ENCODE results near the gene CPSF4L.

The CPSF4L gene

DNA sequence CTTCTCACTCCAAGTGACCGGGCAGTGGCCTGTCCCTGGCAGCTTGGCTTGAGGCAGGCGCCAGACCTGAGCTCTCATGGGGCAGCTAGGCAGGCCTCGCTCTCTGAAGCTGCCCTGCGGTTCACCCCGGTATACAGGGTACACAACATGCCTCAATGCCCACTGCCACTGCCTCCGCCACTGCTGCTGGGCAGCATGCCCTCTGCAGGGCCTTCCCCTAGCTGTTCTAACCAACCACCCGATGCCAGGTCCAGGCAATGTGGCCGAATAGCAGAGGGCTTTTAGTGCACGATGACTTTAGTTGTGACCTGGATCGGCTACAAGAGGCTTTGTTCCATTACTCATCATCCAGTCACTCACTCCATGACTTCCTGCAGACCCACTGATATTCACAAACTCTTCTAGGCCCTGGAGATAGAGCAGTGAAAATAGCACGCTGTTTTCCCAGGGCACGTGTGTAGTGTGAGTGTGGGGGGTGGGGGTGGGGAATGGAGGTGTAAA, 30.4 kb upstream of the CPSF4L start:
- peaks cover 13% of the 10 kb centered on the region for H3K4me1 ChIP-seq (ENCODE audit: low read length)
- no peak overlapping the region for H3K27ac ChIP-seq (ENCODE audit: low read length)
- H3K36me3 ChIP-seq (replicated peaks; ENCODE audit: low read depth, low read length) = no peaks in the 10 kb centered on the region
- H3K27me3 ChIP-seq (ENCODE audit: low read depth, low read length) = 0 out of 2 replicates have a peak, but pooled peaks cover 3% of the 10 kb centered on the region
- no peaks in the 10 kb centered on the region for H3K79me2 ChIP-seq (ENCODE audit: low read length)
- H3K4me2 ChIP-seq (ENCODE audit: low read length) = no peak overlapping the region
- no peaks in the 10 kb centered on the region for H4K20me1 ChIP-seq (ENCODE audit: insufficient read depth, low read length)
- no peaks in the 10 kb centered on the region for H3K9me3 ChIP-seq (ENCODE audit: insufficient read depth, low read length)
- TF ChIP-seq, protein P1, sequence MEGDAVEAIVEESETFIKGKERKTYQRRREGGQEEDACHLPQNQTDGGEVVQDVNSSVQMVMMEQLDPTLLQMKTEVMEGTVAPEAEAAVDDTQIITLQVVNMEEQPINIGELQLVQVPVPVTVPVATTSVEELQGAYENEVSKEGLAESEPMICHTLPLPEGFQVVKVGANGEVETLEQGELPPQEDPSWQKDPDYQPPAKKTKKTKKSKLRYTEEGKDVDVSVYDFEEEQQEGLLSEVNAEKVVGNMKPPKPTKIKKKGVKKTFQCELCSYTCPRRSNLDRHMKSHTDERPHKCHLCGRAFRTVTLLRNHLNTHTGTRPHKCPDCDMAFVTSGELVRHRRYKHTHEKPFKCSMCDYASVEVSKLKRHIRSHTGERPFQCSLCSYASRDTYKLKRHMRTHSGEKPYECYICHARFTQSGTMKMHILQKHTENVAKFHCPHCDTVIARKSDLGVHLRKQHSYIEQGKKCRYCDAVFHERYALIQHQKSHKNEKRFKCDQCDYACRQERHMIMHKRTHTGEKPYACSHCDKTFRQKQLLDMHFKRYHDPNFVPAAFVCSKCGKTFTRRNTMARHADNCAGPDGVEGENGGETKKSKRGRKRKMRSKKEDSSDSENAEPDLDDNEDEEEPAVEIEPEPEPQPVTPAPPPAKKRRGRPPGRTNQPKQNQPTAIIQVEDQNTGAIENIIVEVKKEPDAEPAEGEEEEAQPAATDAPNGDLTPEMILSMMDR (IDR thresholded peaks at IDR 0.05; ENCODE audit: low read depth, low read length) = no peak
- no peak for TF ChIP-seq EZH2phosphoT487 (IDR thresholded peaks at IDR 0.05; ENCODE audit: low read depth)
- no peak overlapping the region for H3K4me3 ChIP-seq (ENCODE audit: low read length)
- H2AFZ ChIP-seq (ENCODE audit: low read depth, low read length) = no peak overlapping the region
- no peak overlapping the region for H3K9ac ChIP-seq (ENCODE audit: low read length)

DNA sequence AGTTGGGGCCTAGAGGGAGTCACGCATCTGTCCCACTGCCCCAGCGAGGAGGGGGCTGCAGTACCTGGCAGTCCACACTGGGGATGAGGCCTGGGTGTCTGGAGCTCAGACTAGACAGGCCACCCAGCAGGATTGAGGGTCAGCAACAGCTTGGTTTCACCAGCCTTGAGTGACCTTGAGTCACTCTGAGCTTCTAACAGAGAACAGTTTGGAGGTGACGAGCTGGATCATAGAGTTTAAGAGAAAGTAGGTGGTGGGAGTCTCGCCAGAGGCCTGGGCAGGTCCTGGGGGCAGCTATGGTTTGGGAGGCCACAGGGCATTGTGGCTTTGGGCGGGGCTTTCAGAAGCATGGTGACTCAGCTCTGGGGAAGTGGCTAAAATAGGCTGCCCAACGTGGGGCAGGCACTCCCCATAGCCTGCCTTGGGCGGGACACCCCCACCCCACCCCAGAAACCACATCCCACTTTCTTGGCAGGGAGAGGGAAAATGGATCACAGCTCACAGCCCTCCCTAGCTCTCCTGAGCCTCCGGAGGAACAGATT, 29.7 kb upstream of the CPSF4L start:
- H4K20me1 ChIP-seq (ENCODE audit: insufficient read depth, low read length) = no peaks in the 10 kb centered on the region
- no peak overlapping the region for H3K9ac ChIP-seq (ENCODE audit: low read length)
- no peak overlapping the region for H3K27ac ChIP-seq (ENCODE audit: low read length)
- no peaks in the 10 kb centered on the region for H3K79me2 ChIP-seq (ENCODE audit: low read length)
- peaks cover 13% of the 10 kb centered on the region for H3K4me1 ChIP-seq (ENCODE audit: low read length)
- H2AFZ ChIP-seq (ENCODE audit: low read depth, low read length) = peak overlapping the region; percentile 29; the same call in 1 of the 2 replicates
- no peaks in the 10 kb centered on the region for H3K9me3 ChIP-seq (ENCODE audit: insufficient read depth, low read length)
- no peaks in the 10 kb centered on the region for H3K36me3 ChIP-seq (replicated peaks; ENCODE audit: low read depth, low read length)
- TF ChIP-seq, protein P1 (IDR thresholded peaks at IDR 0.05; ENCODE audit: low read depth, low read length) = no peak
- no peak for TF ChIP-seq EZH2phosphoT487 (IDR thresholded peaks at IDR 0.05; ENCODE audit: low read depth)
- H3K4me2 ChIP-seq (ENCODE audit: low read length) = peak overlapping the region; percentile 16
- H3K4me3 ChIP-seq (ENCODE audit: low read length) = no peak overlapping the region
- H3K27me3 ChIP-seq (ENCODE audit: low read depth, low read length) = 0 out of 2 replicates have a peak, but pooled peaks cover 3% of the 10 kb centered on the region

DNA sequence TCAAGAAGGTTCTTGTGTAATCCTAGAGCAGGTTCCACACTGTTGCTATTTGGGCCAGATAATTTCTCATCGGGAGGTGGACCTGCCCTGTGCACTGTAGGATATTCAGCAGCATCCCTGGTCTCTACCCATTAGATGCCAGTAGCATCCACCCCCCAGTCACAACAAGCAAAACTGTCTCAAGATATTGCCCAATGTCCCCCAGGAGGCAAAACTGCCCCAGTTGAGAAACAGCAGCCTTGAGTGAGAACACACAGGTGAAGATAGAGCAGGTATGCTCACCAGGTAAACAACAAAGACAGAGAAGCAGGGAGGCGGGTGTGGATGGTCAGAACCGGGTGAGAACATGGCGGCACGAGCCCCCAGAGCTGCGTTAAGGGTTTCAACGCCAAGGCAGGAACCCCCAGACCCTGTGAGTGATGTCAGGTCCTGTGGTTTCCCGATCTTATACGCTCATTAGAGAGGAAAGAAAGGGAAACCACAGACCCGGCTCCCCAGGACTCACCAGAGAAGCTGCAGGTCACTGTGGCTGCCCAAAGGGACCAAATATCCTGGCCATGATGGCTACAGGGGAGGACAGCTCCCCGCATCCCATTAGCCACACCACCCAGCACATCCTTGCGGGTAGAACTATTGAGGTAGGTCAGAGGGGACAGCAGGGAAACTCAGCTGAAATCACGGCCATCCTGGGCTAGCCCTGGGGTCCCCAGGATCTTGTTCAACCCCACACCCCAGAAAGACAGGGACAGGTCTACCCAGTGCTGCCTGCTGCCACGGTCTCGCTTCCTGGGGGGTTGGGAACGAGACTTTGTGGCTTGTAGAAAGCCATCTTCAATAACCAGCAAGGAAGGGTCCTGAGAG, 28.9 kb upstream of the CPSF4L start:
- Histone ChIP-seq H3K36me3 (replicated peaks; ENCODE audit: low read depth, low read length) (no peaks in the 10 kb centered on the region), H3K4me2 (ENCODE audit: low read length) (peak overlapping the region; percentile 16), H3K9ac (ENCODE audit: low read length) (no peak overlapping the region), H2AFZ (ENCODE audit: low read depth, low read length) (peak overlapping the region; percentile 29; the same call in 1 of the 2 replicates), H3K4me1 (ENCODE audit: low read length) (peaks cover 13% of the 10 kb centered on the region), H3K27ac (ENCODE audit: low read length) (no peak overlapping the region), H3K9me3 (ENCODE audit: insufficient read depth, low read length) (no peaks in the 10 kb centered on the region), H3K4me3 (ENCODE audit: low read length) (no peak overlapping the region), H3K79me2 (ENCODE audit: low read length) (no peaks in the 10 kb centered on the region), H4K20me1 (ENCODE audit: insufficient read depth, low read length) (no peaks in the 10 kb centered on the region), H3K27me3 (ENCODE audit: low read depth, low read length) (0 out of 2 replicates have a peak, but pooled peaks cover 3% of the 10 kb centered on the region)
- no peak for TF ChIP-seq EZH2phosphoT487 (IDR thresholded peaks at IDR 0.05; ENCODE audit: low read depth)
- TF ChIP-seq, protein P1 (IDR thresholded peaks at IDR 0.05; ENCODE audit: low read depth, low read length) = no peak

Data from OCI-LY3 (cell line).